ENCODE results near the gene RD3L.

The RD3L gene

DNA sequence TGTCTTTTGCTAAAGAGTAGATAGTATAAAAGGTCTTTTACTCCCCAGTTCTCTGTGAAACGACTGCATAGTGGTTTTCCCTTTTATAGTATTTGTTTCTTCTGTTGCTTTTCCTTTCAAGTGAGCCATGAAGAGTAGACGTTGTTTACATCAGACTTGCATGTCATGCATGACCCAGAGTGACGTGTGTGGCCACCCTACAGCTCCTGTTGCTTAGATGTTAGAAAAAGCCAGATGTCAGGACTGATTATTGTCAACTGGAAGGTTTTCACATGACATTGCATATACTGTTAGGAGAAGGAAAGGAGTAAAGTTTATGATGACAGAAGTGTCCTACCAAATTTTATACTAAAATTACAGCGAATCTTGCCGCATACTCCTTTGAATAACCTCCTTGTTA lies 1.3 kb upstream of the RD3L start:
- H3K4me3 ChIP-seq (ENCODE audit: low read depth, low read length): no peak overlapping the region
- TF ChIP-seq, protein P1, sequence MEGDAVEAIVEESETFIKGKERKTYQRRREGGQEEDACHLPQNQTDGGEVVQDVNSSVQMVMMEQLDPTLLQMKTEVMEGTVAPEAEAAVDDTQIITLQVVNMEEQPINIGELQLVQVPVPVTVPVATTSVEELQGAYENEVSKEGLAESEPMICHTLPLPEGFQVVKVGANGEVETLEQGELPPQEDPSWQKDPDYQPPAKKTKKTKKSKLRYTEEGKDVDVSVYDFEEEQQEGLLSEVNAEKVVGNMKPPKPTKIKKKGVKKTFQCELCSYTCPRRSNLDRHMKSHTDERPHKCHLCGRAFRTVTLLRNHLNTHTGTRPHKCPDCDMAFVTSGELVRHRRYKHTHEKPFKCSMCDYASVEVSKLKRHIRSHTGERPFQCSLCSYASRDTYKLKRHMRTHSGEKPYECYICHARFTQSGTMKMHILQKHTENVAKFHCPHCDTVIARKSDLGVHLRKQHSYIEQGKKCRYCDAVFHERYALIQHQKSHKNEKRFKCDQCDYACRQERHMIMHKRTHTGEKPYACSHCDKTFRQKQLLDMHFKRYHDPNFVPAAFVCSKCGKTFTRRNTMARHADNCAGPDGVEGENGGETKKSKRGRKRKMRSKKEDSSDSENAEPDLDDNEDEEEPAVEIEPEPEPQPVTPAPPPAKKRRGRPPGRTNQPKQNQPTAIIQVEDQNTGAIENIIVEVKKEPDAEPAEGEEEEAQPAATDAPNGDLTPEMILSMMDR (IDR thresholded peaks at IDR 0.05; ENCODE audit: low read depth, low read length): no peak

DNA sequence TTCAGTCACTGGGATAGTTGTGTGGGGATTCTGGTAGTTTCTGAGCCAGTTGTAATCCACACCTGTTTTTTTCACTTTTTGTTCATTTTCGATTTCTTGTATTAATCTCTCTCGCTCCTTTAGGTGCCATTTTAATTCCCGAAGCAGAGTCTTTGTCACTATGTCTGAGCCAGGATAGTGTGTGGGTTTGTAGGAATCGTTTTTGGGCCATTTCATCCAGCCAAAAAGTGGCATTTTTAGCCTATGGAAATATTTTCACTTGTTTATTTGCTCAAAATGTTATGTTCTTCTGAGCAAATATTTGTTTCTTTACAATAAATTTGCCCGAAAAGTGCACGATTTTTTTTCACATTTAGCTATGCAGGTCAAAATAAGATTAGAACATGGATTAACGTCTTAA lies 867 bp downstream of the RD3L start:
- no peak overlapping the region for H3K4me3 ChIP-seq (ENCODE audit: low read depth, low read length)
- TF ChIP-seq, protein P1 (IDR thresholded peaks at IDR 0.05; ENCODE audit: low read depth, low read length): no peak

DNA sequence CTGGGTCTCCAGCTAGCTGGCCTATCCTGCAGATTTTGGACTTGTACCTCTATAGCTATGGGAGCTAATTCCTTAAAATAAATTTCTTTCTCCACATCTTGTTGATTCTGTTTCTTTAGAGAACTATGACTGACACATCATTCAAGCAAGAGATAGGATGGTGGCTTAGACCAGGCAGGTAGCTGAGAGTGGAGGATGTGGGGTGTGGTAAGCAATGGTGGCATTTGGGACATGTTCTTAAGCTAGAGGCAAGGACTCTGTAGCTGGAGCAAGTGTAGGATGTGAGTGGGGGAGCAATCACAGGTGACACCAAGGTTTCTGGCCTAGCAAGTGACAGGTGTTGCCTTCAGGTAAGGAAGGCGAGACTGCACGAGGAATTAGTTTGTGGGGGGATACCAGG lies 7.2 kb downstream of the RD3L start:
- TF ChIP-seq, protein P1 (IDR thresholded peaks at IDR 0.05; ENCODE audit: low read depth, low read length): no peak
- H3K4me3 ChIP-seq (ENCODE audit: low read depth, low read length): no peak overlapping the region

DNA sequence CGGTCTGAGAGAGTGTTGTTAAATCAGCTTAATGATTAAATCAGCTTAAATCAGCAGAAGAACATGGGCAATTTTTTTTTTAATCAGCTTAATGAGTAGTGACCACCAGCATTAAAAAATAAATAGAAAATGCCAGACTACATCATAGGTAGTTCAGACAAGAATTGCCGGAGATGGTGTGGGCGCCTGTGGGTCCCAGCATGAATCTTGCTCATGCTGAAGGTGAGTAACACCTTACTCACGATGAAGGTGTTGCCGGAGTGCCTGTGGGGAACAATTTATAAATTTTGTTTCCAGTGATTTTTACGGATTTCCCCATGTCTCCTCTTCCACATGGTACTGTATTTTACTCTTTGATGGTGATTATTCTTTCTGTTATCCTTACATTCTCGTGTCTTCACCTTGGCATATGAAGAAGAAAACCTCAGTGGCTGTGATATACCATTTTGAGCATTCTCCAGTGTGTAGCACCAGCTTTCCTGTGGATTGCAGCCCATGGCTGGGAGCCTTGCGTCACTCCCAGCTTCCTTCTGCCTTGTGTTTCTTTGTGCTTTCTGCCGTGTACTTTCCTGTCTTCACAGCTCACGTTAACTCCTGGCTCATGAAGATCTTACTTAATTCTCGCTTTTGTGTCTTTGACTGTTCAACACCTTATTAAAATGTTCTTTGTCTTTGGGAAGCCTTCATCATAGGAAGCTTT lies 9.4 kb downstream of the RD3L start:
- H3K4me3 ChIP-seq (ENCODE audit: low read depth, low read length): no peak overlapping the region
- TF ChIP-seq, protein P1 (IDR thresholded peaks at IDR 0.05; ENCODE audit: low read depth, low read length): no peak

DNA sequence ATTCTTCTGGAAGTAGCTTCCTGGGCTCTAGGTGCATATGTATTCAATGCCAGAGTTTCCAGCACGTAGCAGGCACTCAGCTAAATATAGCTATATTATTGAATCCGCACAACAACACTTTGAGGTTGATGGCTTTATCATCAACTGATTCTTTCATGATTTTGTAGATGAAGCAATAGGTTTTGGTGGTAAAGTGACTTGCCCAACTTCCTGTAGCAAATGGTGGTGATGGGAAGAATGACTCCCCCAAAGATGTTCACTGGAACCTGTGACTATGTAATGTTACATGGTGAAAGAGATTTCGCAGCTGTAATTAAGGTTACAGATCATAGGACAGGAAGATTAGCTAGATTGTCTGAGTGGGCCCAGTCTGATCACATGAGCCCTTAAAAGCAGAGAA lies 10.9 kb downstream of the RD3L start:
- TF ChIP-seq, protein P1 (IDR thresholded peaks at IDR 0.05; ENCODE audit: low read depth, low read length): no peak
- no peak overlapping the region for H3K4me3 ChIP-seq (ENCODE audit: low read depth, low read length)

DNA sequence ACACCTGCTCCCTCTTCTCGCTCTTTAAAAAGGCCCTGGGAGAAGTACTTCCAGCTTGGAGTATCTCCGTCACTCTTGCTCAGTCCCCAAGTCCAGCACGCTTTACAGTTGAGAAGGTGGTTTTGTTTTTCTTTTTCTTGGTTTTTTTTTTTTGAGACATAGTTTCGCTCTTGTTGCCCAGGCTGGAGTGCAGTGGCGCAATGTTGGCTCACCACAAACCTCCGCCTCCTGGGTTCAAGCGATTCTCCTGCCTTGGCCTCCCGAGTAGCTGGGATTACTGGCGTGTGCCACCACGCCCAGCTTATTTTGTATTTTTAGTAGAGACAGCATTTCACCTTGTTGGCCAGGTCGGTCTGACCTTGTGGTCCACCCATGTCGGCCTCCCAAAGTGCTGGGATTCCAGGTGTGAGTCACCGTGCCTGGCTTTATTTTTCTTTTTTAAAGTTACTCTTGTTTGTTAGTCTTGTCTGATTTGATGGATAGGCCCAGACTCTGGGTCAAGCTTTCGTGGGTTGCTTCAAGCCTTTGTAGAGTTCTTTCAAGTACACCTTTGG lies 12.2 kb downstream of the RD3L start:
- TF ChIP-seq, protein P1 (IDR thresholded peaks at IDR 0.05; ENCODE audit: low read depth, low read length): no peak
- no peak overlapping the region for H3K4me3 ChIP-seq (ENCODE audit: low read depth, low read length)

DNA sequence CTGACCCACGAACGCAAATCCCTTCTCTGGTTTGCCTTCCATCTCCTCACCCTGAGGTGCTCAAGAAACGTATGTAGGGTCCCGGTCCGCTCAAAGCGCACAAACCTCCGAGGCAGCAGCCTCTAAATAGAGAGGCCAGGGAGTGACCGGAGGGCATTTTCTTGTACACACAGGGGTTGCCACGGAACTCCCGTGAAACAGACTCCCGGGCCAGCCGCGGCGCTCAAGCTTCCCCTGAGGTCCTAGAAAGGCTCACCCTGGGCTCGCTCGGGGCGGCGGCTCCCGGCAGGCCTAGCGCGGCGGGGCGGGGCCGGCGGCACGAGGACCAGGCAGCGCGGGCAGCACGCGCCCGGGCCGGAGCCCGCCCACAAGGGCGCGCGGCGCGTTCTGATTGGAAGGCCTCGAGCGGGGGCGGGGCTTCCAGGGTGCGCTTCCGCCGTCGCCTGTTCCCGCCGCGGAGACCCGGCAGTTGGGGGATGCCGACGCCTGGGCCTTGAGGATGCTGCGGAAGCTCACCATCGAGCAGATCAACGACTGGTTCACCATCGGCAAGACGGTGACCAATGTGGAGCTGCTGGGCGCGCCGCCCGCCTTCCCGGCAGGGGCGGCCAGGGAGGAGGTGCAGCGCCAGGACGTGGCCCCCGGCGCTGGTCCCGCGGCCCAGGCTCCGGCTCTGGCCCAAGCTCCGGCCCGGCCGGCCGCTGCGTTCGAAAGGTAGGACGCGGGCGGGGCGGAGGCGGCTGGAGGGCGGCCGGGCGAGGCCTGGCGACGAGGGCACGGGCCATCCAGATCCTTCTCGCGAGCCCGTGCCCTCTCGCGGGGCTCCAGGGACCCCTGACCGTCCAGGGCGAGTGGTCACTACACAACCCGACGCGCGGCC lies 14.1 kb downstream of the RD3L start, which contains the start of gene TDRD9:
Gene TDRD9 (plus strand): TSS at position 446 of the 880 bp plus-strand sequence. CDS start 54 bp downstream, at position 500.
- TF ChIP-seq, protein P1 (IDR thresholded peaks at IDR 0.05; ENCODE audit: low read depth, low read length): no peak
- H3K4me3 ChIP-seq (ENCODE audit: low read depth, low read length): no peak within 1 kb of the TSS

All from WI38 (cell line).